Measurements from ENCODE around the gene FBXL20. TPM values are rescaled to one million over a fixed set of nuclear protein-coding genes. Genes with fewer than 3 reads are reported as not detected.

The FBXL20 gene
- total and polyA plus RNA-seq, 2 donors (not counting 3 experiments of a cell fraction or from before 2014, with no cell fraction given) = 4.6 to 18.0 TPM

DNA sequence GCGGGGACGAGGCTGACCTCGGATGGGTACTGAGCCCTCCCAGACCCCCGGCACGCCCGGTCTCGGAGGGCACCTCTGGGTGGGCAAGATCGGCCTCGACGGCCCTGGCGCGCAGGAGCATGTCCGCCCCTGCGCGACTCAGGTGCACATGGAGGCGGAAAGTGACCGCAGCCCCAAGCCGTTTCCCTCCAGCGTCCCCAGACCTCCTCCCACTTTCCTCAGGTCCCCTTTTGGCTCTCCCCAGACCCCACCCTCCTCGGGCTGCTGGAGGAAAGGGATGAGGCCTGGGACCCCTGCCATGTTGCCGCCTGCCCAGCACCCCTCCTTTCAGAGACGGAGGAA is 191.4 kb downstream of the FBXL20 start:
- no peak overlapping the region for H3K27ac ChIP-seq (ENCODE audit: insufficient read depth, low read depth, low read length)
- H3K9me1 ChIP-seq (replicated peaks; ENCODE audit: control insufficient read depth, extremely low read depth, insufficient read depth, low read length) = no peaks in the 10 kb centered on the region
- POLR2A ChIA-PET = no interaction called here
- CTCF ChIA-PET = interaction anchor here (0.9 to 9.6 kb wide), 4 partner anchors 22 to 46 kb away, joined by 3 to 420 read pairs (median 59); no protein-coding TSS in a partner anchor
- TF ChIP-seq EZH2 (IDR thresholded peaks at IDR 0.05; ENCODE audit: borderline replicate concordance, low read depth, low read length, severe bottlenecking) = no peak
- no peaks in the 10 kb centered on the region for H3K79me2 ChIP-seq (ENCODE audit: control insufficient read depth, insufficient read depth, low read length)
- H3K27me3 ChIP-seq (ENCODE audit: control insufficient read depth in 2 of 2, insufficient read depth in 2 of 2, low read length in 2 of 2) = peaks cover 0 to 2% of the 10 kb centered on the region in 2 experiments
- H3K9ac ChIP-seq (replicated peaks; ENCODE audit: extremely low read depth, insufficient read depth, low read length) = no peak overlapping the region
- H3K4me3 ChIP-seq (replicated peaks in 1 of 3; ENCODE audit: insufficient read depth in 1 of 3, low read depth in 1 of 3, low read length in 3 of 3) = peak overlapping the region in 2 of 3 experiments; percentile 7 to 27
- intact Hi-C loops (cut with micrococcal nuclease) (no loop called here), dilution Hi-C loops (cut with MboI; ENCODE audit: extremely low pct_ligation_motif_present, low sequenced_read_pairs) (no loop called here)
- H3K36me3 ChIP-seq (ENCODE audit: control insufficient read depth in 2 of 2, extremely low read depth in 1 of 2, insufficient read depth in 2 of 2, low read length in 2 of 2) = peaks cover 0 to 2% of the 10 kb centered on the region in 2 experiments
- H3K4me2 ChIP-seq (ENCODE audit: insufficient read depth, low read length) = peak overlapping the region; percentile 45
- H4K20me1 ChIP-seq (replicated peaks; ENCODE audit: control insufficient read depth, extremely low read depth, insufficient read depth, low read length) = no peaks in the 10 kb centered on the region
- H2AFZ ChIP-seq (ENCODE audit: low read depth, low read length) = peak overlapping the region; percentile 72
- H3K9me3 ChIP-seq (replicated peaks; ENCODE audit: control insufficient read depth, insufficient read depth, low read length) = no peaks in the 10 kb centered on the region
- BruUV-seq (replicated peaks) = no TSS peak
- peaks cover 5% of the 10 kb centered on the region for H3K4me1 ChIP-seq (ENCODE audit: control insufficient read depth, extremely low read depth, insufficient read depth, low read length)
- no peak for DNase-seq (ENCODE audit: low read depth, low spot score)
- FAIRE-seq = no peak

DNA sequence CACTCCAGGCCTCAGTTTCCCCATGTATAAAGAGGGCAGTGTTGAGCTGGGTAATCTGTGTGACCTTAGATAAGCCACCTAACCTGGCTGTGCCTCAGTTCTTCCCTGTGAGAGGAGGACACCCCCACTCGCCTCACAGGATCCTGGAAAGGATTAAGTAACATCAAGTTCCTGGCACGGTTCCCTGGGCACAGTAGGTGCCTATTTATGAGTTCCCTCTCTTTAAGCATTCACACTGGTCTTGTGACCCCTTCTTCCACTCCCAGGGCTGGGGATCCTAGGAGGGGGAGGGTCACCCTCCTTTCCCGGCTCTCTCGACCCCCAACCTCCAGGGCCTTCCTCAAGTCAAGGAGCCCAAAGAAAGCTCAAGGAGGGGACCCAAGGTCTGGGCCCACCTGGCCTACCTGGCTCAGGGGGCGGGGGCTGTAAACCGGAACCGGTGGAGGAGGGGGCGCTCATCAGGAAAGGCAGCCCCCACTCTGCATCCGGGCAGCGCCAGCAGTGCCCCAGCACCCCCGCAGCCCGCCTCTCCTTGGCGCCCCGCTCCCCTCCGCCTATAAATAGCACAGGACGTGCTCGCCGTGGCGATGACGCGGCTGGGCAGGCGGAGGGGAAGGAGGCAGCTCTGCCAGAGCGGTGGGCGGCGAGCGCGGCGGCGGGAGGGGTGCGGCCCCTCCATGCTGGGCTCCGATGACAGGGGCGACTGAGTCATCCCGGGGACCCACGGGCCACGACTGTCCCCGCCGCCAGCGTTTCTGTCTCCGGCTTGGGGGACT is 191.9 kb downstream of the FBXL20 start:
- H3K27ac ChIP-seq (ENCODE audit: insufficient read depth, low read depth, low read length) = no peak overlapping the region
- no peak for FAIRE-seq

More for the DNA sequence above, 191.9 kb downstream of the FBXL20 start:
- dilution Hi-C loops (cut with MboI; ENCODE audit: extremely low pct_ligation_motif_present, low sequenced_read_pairs) = no loop called here
- intact Hi-C loops (cut with micrococcal nuclease) = no loop called here
- BruUV-seq (replicated peaks) = no TSS peak
- Histone ChIP-seq H3K9me3 (replicated peaks; ENCODE audit: control insufficient read depth, insufficient read depth, low read length) (no peaks in the 10 kb centered on the region), H3K9ac (replicated peaks; ENCODE audit: extremely low read depth, insufficient read depth, low read length) (no peak overlapping the region), H2AFZ (ENCODE audit: low read depth, low read length) (peak overlapping the region; percentile 72), H3K4me2 (ENCODE audit: insufficient read depth, low read length) (peak overlapping the region; percentile 45), H3K9me1 (replicated peaks; ENCODE audit: control insufficient read depth, extremely low read depth, insufficient read depth, low read length) (no peaks in the 10 kb centered on the region), H4K20me1 (replicated peaks; ENCODE audit: control insufficient read depth, extremely low read depth, insufficient read depth, low read length) (no peaks in the 10 kb centered on the region), H3K79me2 (ENCODE audit: control insufficient read depth, insufficient read depth, low read length) (no peaks in the 10 kb centered on the region), H3K4me1 (ENCODE audit: control insufficient read depth, extremely low read depth, insufficient read depth, low read length) (peaks cover 5% of the 10 kb centered on the region), H3K36me3 (ENCODE audit: control insufficient read depth in 2 of 2, extremely low read depth in 1 of 2, insufficient read depth in 2 of 2, low read length in 2 of 2) (peaks cover 0 to 7% of the 10 kb centered on the region in 2 experiments), H3K27me3 (ENCODE audit: control insufficient read depth in 2 of 2, insufficient read depth in 2 of 2, low read length in 2 of 2) (peaks cover 0 to 2% of the 10 kb centered on the region in 2 experiments), H3K4me3 (replicated peaks in 1 of 3; ENCODE audit: insufficient read depth in 1 of 3, low read depth in 1 of 3, low read length in 3 of 3) (peak overlapping the region in 2 of 3 experiments; percentile 7 to 27)
- DNase-seq (ENCODE audit: low read depth, low spot score) = peak; percentile 29
- ChIA-PET POLR2A (interaction anchor here (1.1 kb wide), 1 partner anchor 9 kb away, joined by 7 read pairs; the partner anchor contains the start of gene RPL19), CTCF (interaction anchor here (0.9 to 9.6 kb wide), 5 partner anchors 8 to 45 kb away, joined by 3 to 420 read pairs (median 6); no protein-coding TSS in a partner anchor)
- TF ChIP-seq, protein P1, sequence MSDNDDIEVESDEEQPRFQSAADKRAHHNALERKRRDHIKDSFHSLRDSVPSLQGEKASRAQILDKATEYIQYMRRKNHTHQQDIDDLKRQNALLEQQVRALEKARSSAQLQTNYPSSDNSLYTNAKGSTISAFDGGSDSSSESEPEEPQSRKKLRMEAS (IDR thresholded peaks at IDR 0.05; ENCODE audit: insufficient read depth, insufficient read length) = no peak
- TF ChIP-seq GATA2 (IDR thresholded peaks at IDR 0.05; ENCODE audit: insufficient read depth, insufficient read length, low read depth, low read length) (no peak), JUN (IDR thresholded peaks at IDR 0.05; ENCODE audit: borderline replicate concordance, insufficient read depth, insufficient read length, low read depth) (no peak), FOS (IDR thresholded peaks at IDR 0.05; ENCODE audit: borderline replicate concordance, insufficient read depth, low read length) (no peak), EZH2 (IDR thresholded peaks at IDR 0.05; ENCODE audit: borderline replicate concordance, low read depth, low read length, severe bottlenecking) (no peak), POLR2A (IDR thresholded peaks at IDR 0.05; ENCODE audit: low read depth, low read length) (no peak)

Measured in endothelial cell of umbilical vein (primary cell).